COLO668 (cell line): Measurements from ENCODE around the gene PDGFA.

Source experiments
- DNase-seq: peaks from one replicate; lab custom pipeline; 2025; ENCODE audit not compliant: unreplicated experiment; lab: John Stamatoyannopoulos, UW

Gene PDGFA

GRCh38 chr7:517774-518629, 1.6 kb downstream of the PDGFA start:
- DNase-seq, result peak; percentile 67

GRCh38 chr7:516606-517456, 2.8 kb downstream of the PDGFA start:
- peak; percentile 64 for DNase-seq

- no peak for DNase-seq
Observed at GRCh38 chr7:516216-516605, 3.4 kb downstream of the PDGFA start.

- no peak for DNase-seq
Observed at GRCh38 chr7:515628-516027, 4.0 kb downstream of the PDGFA start.

- DNase-seq, result peak; percentile 58
Observed at GRCh38 chr7:514651-515598, 4.7 kb downstream of the PDGFA start.

GRCh38 chr7:514242-514641, 5.4 kb downstream of the PDGFA start:
- DNase-seq, result no peak

- peak; percentile 61 for DNase-seq
Observed at GRCh38 chr7:513521-514166, 6.0 kb downstream of the PDGFA start.

- DNase-seq, result peak; percentile 93
Observed at GRCh38 chr7:512541-513311, 6.9 kb downstream of the PDGFA start.

GRCh38 chr7:512146-512510, 7.5 kb downstream of the PDGFA start:
- DNase-seq, result no peak

GRCh38 chr7:511476-512145, 8.0 kb downstream of the PDGFA start:
- DNase-seq, result no peak

GRCh38 chr7:510782-511281, 8.8 kb downstream of the PDGFA start:
- no peak for DNase-seq

- no peak for DNase-seq
Observed at GRCh38 chr7:510131-510481, 9.5 kb downstream of the PDGFA start.

GRCh38 chr7:509426-510130, 10.1 kb downstream of the PDGFA start:
- DNase-seq, result no peak

- DNase-seq, result no peak
Observed at GRCh38 chr7:508461-509170, 11.0 kb downstream of the PDGFA start.

- no peak for DNase-seq
Observed at GRCh38 chr7:507623-508300, 11.9 kb downstream of the PDGFA start.

GRCh38 chr7:506921-507622, 12.6 kb downstream of the PDGFA start:
- DNase-seq, result no peak

GRCh38 chr7:506391-506831, 13.2 kb downstream of the PDGFA start:
- no peak for DNase-seq
